H9 (cell line): ENCODE data around the gene NEK6. TPM values are rescaled to one million over a fixed set of nuclear protein-coding genes. Genes with fewer than 3 reads are reported as not detected.
A peak's percentile ranks its signal among the peaks of the same experiment; 100 is the strongest.

Experiments used
- DNase-seq: peaks from one replicate; pipeline ENCODE4 v3.0.0-alpha.2; 2017
- H2AFZ ChIP-seq: one replicate; pipeline ENCODE4 v1.6.1; 2013; ENCODE audit warnings: mild to moderate bottlenecking, low read length, control low read depth, moderate library complexity
- H2AK5ac ChIP-seq: 2 replicates; pipeline ENCODE4 v1.6.1; 2013; ENCODE audit warnings: low read length, control low read depth, mixed read lengths; ENCODE audit not compliant: insufficient read length
- H2BK120ac ChIP-seq: one replicate; pipeline ENCODE4 v1.6.1; 2013; ENCODE audit warnings: low read depth, mild to moderate bottlenecking, low read length, control low read depth, inconsistent platforms; ENCODE audit not compliant: poor library complexity, severe bottlenecking
- H2BK12ac ChIP-seq: 2 replicates; pipeline ENCODE4 v1.6.1; 2013; ENCODE audit warnings: low read length, control low read depth, mixed read lengths, low read depth; ENCODE audit not compliant: insufficient read length
- H2BK15ac ChIP-seq: 2 replicates; pipeline ENCODE4 v1.6.1; 2013; ENCODE audit warnings: low read depth, low read length, control low read depth
- H2BK20ac ChIP-seq: one replicate; pipeline ENCODE4 v1.6.1; 2013; ENCODE audit warnings: low read depth, mild to moderate bottlenecking, low read length, control low read depth, inconsistent platforms; ENCODE audit not compliant: poor library complexity, severe bottlenecking
- H2BK5ac ChIP-seq: 2 replicates; pipeline ENCODE4 v1.6.1; 2013; ENCODE audit warnings: low read length, control low read depth, mixed read lengths; ENCODE audit not compliant: insufficient read length
- H3K14ac ChIP-seq: 2 replicates; pipeline ENCODE4 v1.6.1; 2013; ENCODE audit warnings: low read length, control low read depth; ENCODE audit not compliant: insufficient read depth
- H3K18ac ChIP-seq: 2 replicates; pipeline ENCODE4 v1.6.1; 2013; ENCODE audit warnings: low read depth, mild to moderate bottlenecking, mixed read lengths, low read length, control low read depth; ENCODE audit not compliant: insufficient read length
- H3K23ac ChIP-seq: 2 replicates; pipeline ENCODE4 v1.6.1; 2013; ENCODE audit warnings: low read length, control low read depth, mixed read lengths, low read depth; ENCODE audit not compliant: insufficient read length
- H3K23me2 ChIP-seq: 2 replicates; pipeline ENCODE4 v1.6.1; 2013; ENCODE audit warnings: low read depth, mild to moderate bottlenecking, mixed read lengths, low read length, control low read depth; ENCODE audit not compliant: insufficient read length, poor library complexity, severe bottlenecking
- H3K27ac ChIP-seq: 2 replicates; pipeline ENCODE4 v1.5.1; 2013; ENCODE audit warnings: low read length, control low read depth, mixed read lengths, low read depth; ENCODE audit not compliant: insufficient read length
- H3K27me3 ChIP-seq: 2 replicates; pipeline ENCODE4 v1.6.1; 2013; ENCODE audit warnings: low read length, control low read depth, inconsistent platforms; ENCODE audit not compliant: insufficient read depth
- H3K4ac ChIP-seq: 2 replicates; pipeline ENCODE4 v1.6.1; 2013; ENCODE audit warnings: low read depth, mild to moderate bottlenecking, control low read depth, inconsistent platforms, low read length, moderate library complexity
- H3K4me1 ChIP-seq: 2 replicates; pipeline ENCODE4 v1.6.1; 2013; ENCODE audit warnings: low read length, control low read depth, inconsistent platforms; ENCODE audit not compliant: insufficient read depth
- H3K4me2 ChIP-seq: 2 replicates; pipeline ENCODE4 v1.6.1; 2013; ENCODE audit warnings: low read length, control low read depth, mixed read lengths; ENCODE audit not compliant: insufficient read length, insufficient read depth
- H3K56ac ChIP-seq: 2 replicates; pipeline ENCODE4 v1.6.1; 2013; ENCODE audit warnings: low read depth, mild to moderate bottlenecking, mixed read lengths, low read length, control low read depth; ENCODE audit not compliant: insufficient read length
- H3K79me1 ChIP-seq: 2 replicates; pipeline ENCODE4 v1.6.1; 2013; ENCODE audit warnings: low read depth, mild to moderate bottlenecking, moderate library complexity, low read length, control low read depth, inconsistent platforms; ENCODE audit not compliant: insufficient read depth, poor library complexity, severe bottlenecking
- H3K79me2 ChIP-seq: 2 replicates; pipeline ENCODE4 v1.6.1; 2013; ENCODE audit warnings: low read length, control low read depth, inconsistent platforms; ENCODE audit not compliant: insufficient read depth
- H3K9ac ChIP-seq: 2 replicates; pipeline ENCODE4 v1.6.1; 2013; ENCODE audit warnings: low read length, control low read depth, mixed read lengths; ENCODE audit not compliant: insufficient read length; ENCODE audit errors: extremely low read depth
- H3K9me3 ChIP-seq: one replicate; pipeline ENCODE4 v1.6.1; 2013; ENCODE audit warnings: low read depth, low read length, inconsistent platforms; ENCODE audit not compliant: control insufficient read depth
- H3T11ph ChIP-seq: one replicate; pipeline ENCODE4 v1.6.1; 2013; ENCODE audit warnings: mild to moderate bottlenecking, low read length, control low read depth, inconsistent platforms
- H4K20me1 ChIP-seq: one replicate; pipeline ENCODE4 v1.6.1; 2013; ENCODE audit not compliant: control insufficient read depth, insufficient read length, insufficient read depth
- H4K5ac ChIP-seq: 2 replicates; pipeline ENCODE4 v1.6.1; 2013; ENCODE audit warnings: low read depth, mild to moderate bottlenecking, mixed read lengths, low read length, control low read depth; ENCODE audit not compliant: insufficient read length
- H4K8ac ChIP-seq: replicated peaks from 2 replicates; pipeline ENCODE4 v1.6.1; 2013; ENCODE audit warnings: low read length, control low read depth, mixed read lengths, low read depth; ENCODE audit not compliant: insufficient read length
- H4K91ac ChIP-seq: 2 replicates; pipeline ENCODE4 v1.6.1; 2013; ENCODE audit warnings: low read depth, mild to moderate bottlenecking, moderate library complexity, mixed read lengths, low read length, control low read depth; ENCODE audit not compliant: insufficient read length
- H3K27ac Mint-ChIP-seq, 3 experiments: 2 replicates in 2 of 3; 3 replicates in 1 of 3; pipeline ENCODE4 v1.8.0; 2020 to 2021; ENCODE audit warnings: mixed read lengths in 3 of 3, mild to moderate bottlenecking in 1 of 3, moderate library complexity in 1 of 3
- H3K27me3 Mint-ChIP-seq: 2 replicates; pipeline ENCODE4 v1.8.0; 2021; ENCODE audit warnings: low read depth, mild to moderate bottlenecking, moderate library complexity, mixed read lengths
- H3K36me3 Mint-ChIP-seq, 3 experiments: 2 replicates in 2 of 3; 3 replicates in 1 of 3; pipeline ENCODE4 v1.8.0; 2020 to 2021; ENCODE audit warnings: low read depth in 3 of 3, mixed read lengths in 3 of 3; ENCODE audit not compliant: insufficient read depth in 1 of 3
- H3K4me1 Mint-ChIP-seq, 2 experiments: 2 replicates each; pipeline ENCODE4 v1.8.0; 2020; ENCODE audit warnings: mixed read lengths in 2 of 2
- H3K4me3 Mint-ChIP-seq, 2 experiments: 2 replicates in 1 of 2; 3 replicates in 1 of 2; pipeline ENCODE4 v1.8.0; 2020 to 2021; ENCODE audit warnings: mild to moderate bottlenecking in 2 of 2, mixed read lengths in 2 of 2, moderate library complexity in 1 of 2
- H3K9me3 Mint-ChIP-seq, 2 experiments: 2 replicates in 1 of 2; 3 replicates in 1 of 2; pipeline ENCODE4 v1.8.0; 2020; ENCODE audit warnings: mild to moderate bottlenecking in 2 of 2, mixed read lengths in 2 of 2, moderate library complexity in 1 of 2
- CTCF ChIP-seq: fragments of 200-600 bp; sonication (generic); conservative IDR thresholded peaks from 3 replicates; pipeline ENCODE4 v1.8.0; 2021; ENCODE audit warnings: antibody characterized with exemption, mild to moderate bottlenecking
- WGBS: extraction: QIAGEN DNeasy Blood & Tissue Kit; methylation state at CpG from one replicate; pipeline ENCODE4 v1.1.7; 2013; ENCODE audit warnings: missing lambda C conversion rate, low lambda C conversion rate, mixed read lengths; ENCODE audit not compliant: insufficient read length; ENCODE audit errors: extremely low coverage; 5-methylcytosine and 5-hydroxymethylcytosine counted together
- total RNA-seq: library from RNA; stranded (reverse); gene quantifications from 2 replicates; pipeline ENCODE4 v1.2.1, GENCODE V29; 2021

Gene NEK6
- total RNA-seq, 1 experiment from 2014 or later, result 14.3 TPM

GRCh38 chr9:124257070-124257843 lies 492 bp upstream of the NEK6 start:
- Histone ChIP-seq H3T11ph (no peak overlapping the region), H3K27me3 (no peaks in the 10 kb centered on the region), H2BK20ac (no peak overlapping the region), H3K79me2 (peaks cover 2% of the 10 kb centered on the region; the same call in 1 of the 2 replicates), H3K4me2 (no peak overlapping the region), H4K91ac (no peak overlapping the region), H2AK5ac (no peak overlapping the region), H3K23ac (no peak overlapping the region), H3K23me2 (peaks cover 11% of the 10 kb centered on the region), H2BK5ac (no peak overlapping the region), H2BK15ac (no peak overlapping the region), H2AFZ (no peak overlapping the region), H3K4ac (no peak overlapping the region), H2BK120ac (no peak overlapping the region), H4K5ac (no peak overlapping the region), H3K14ac (no peak overlapping the region), H3K4me1 (peaks cover 3% of the 10 kb centered on the region), H2BK12ac (no peak overlapping the region), H3K56ac (no peak overlapping the region), H4K20me1 (peaks cover 2% of the 10 kb centered on the region), H3K9me3 (no peaks in the 10 kb centered on the region), H3K79me1 (no peaks in the 10 kb centered on the region), H3K9ac (no peak overlapping the region), H3K18ac (no peak overlapping the region), H3K27ac (no peak overlapping the region), H4K8ac (no peak overlapping the region)
- peak overlapping the region; percentile 80 to 88 for H3K4me3 Mint-ChIP-seq
- peaks cover 0 to 4% of the 10 kb centered on the region in 2 experiments; a peak in 2 of 5 replicates for H3K9me3 Mint-ChIP-seq
- WGBS, result no CpG with 5 or more reads among the region's 31 CpGs
- no peaks in the 10 kb centered on the region for H3K36me3 Mint-ChIP-seq
- no peak for TF ChIP-seq CTCF
- H3K27me3 Mint-ChIP-seq, result peaks cover 5% of the 10 kb centered on the region
- H3K4me1 Mint-ChIP-seq, result peaks cover 33 to 44% of the 10 kb centered on the region in 2 experiments
- H3K27ac Mint-ChIP-seq, result peak overlapping the region in 2 of 3 experiments; percentile 30 to 55; a peak in 4 of 7 replicates
- DNase-seq, result no peak
